A673 (cell line): ENCODE measurements around the gene SMIM32.

Source experiments
- EZH2 ChIP-seq: fragments of 200-600 bp; sonication (generic); IDR thresholded peaks from 2 replicates; pipeline ENCODE4 v1.6.1; 2017; ENCODE audit warnings: borderline replicate concordance, low read depth, mild to moderate bottlenecking, mixed read lengths, antibody characterized with exemption, low read length; ENCODE audit not compliant: poor library complexity, severe bottlenecking
- TF ChIP-seq, protein P1 (sequence below): fragments of 300-800, 200-600 bp; sonication (generic); conservative IDR thresholded peaks from 2 replicates; pipeline ENCODE4 v1.5.1; 2017; ENCODE audit warnings: low read depth, mild to moderate bottlenecking, antibody characterized with exemption, low read length, moderate library complexity, mixed read lengths

DNA sequence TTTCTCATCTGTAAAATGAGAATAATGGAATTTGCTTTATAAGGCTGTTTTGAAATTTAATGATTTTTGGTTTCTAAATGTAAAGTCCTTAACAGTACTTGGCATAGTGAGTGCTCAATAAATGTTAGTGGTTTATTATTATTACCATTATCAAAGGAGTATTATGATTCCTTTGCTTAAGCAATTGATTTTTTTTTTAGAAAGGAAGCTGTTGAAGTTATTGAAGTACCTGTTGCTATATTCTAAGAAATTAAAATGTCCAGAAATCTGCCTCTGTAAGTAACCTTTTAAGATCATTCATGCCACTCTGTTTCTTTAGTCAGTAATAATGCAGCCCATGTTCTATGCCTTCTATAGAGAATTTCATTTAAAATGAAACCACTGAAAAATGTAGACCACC, 45.3 kb downstream of the SMIM32 start:
- TF ChIP-seq, protein P1, sequence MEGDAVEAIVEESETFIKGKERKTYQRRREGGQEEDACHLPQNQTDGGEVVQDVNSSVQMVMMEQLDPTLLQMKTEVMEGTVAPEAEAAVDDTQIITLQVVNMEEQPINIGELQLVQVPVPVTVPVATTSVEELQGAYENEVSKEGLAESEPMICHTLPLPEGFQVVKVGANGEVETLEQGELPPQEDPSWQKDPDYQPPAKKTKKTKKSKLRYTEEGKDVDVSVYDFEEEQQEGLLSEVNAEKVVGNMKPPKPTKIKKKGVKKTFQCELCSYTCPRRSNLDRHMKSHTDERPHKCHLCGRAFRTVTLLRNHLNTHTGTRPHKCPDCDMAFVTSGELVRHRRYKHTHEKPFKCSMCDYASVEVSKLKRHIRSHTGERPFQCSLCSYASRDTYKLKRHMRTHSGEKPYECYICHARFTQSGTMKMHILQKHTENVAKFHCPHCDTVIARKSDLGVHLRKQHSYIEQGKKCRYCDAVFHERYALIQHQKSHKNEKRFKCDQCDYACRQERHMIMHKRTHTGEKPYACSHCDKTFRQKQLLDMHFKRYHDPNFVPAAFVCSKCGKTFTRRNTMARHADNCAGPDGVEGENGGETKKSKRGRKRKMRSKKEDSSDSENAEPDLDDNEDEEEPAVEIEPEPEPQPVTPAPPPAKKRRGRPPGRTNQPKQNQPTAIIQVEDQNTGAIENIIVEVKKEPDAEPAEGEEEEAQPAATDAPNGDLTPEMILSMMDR: no peak
- no peak for TF ChIP-seq EZH2
